Fibroblast of pulmonary artery (primary cell): ENCODE measurements around the gene KLHL25.

Experiments
- DNase-seq: peaks from one replicate; pipeline ENCODE4 v3.0.0-alpha.2; 2010; ENCODE audit warnings: low read depth
- H3K4me3 ChIP-seq: replicated peaks from 2 replicates; pipeline ENCODE4 v1.5.1; 2011; ENCODE audit warnings: low read depth, mild to moderate bottlenecking, control low read depth, low read length, moderate library complexity
- CTCF ChIP-seq: IDR thresholded peaks from 2 replicates; pipeline ENCODE4 v1.5.1; 2011; ENCODE audit warnings: mild to moderate bottlenecking, control low read depth, low read length, inconsistent platforms; ENCODE audit errors: missing control alignments

KLHL25 gene

GRCh38 chr15:85718981-85719380 is 75.7 kb downstream of the KLHL25 start:
- H3K4me3 ChIP-seq, result no peak overlapping the region
- DNase-seq, result no peak

GRCh38 chr15:85718271-85718971 is 76.3 kb downstream of the KLHL25 start:
- DNase-seq, result no peak
- no peak overlapping the region for H3K4me3 ChIP-seq
- TF ChIP-seq CTCF, result no peak

More at GRCh38 chr15:85718981-85719380, 75.7 kb downstream of the KLHL25 start:
- no peak for TF ChIP-seq CTCF

GRCh38 chr15:85717212-85717611 is 77.5 kb downstream of the KLHL25 start:
- no peak for DNase-seq
- H3K4me3 ChIP-seq, result no peak overlapping the region

GRCh38 chr15:85716261-85716660 is 78.5 kb downstream of the KLHL25 start:
- no peak for TF ChIP-seq CTCF
- no peak overlapping the region for H3K4me3 ChIP-seq
- no peak for DNase-seq

More at GRCh38 chr15:85717212-85717611, 77.5 kb downstream of the KLHL25 start:
- TF ChIP-seq CTCF, result no peak

GRCh38 chr15:85711580-85712192 is 83.0 kb downstream of the KLHL25 start:
- DNase-seq, result no peak
- TF ChIP-seq CTCF, result no peak
- no peak overlapping the region for H3K4me3 ChIP-seq

GRCh38 chr15:85710340-85710842 is 84.3 kb downstream of the KLHL25 start:
- no peak overlapping the region for H3K4me3 ChIP-seq
- no peak for TF ChIP-seq CTCF
- DNase-seq, result no peak
